ENCODE data around the gene PPP2R2C.

- TF ChIP-seq EP300 (IDR thresholded peaks at IDR 0.05) (no peak), POLR2A (IDR thresholded peaks at IDR 0.05) (no peak)
- TF ChIP-seq, protein P1, sequence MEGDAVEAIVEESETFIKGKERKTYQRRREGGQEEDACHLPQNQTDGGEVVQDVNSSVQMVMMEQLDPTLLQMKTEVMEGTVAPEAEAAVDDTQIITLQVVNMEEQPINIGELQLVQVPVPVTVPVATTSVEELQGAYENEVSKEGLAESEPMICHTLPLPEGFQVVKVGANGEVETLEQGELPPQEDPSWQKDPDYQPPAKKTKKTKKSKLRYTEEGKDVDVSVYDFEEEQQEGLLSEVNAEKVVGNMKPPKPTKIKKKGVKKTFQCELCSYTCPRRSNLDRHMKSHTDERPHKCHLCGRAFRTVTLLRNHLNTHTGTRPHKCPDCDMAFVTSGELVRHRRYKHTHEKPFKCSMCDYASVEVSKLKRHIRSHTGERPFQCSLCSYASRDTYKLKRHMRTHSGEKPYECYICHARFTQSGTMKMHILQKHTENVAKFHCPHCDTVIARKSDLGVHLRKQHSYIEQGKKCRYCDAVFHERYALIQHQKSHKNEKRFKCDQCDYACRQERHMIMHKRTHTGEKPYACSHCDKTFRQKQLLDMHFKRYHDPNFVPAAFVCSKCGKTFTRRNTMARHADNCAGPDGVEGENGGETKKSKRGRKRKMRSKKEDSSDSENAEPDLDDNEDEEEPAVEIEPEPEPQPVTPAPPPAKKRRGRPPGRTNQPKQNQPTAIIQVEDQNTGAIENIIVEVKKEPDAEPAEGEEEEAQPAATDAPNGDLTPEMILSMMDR (IDR thresholded peaks at IDR 0.05), result no peak
These were observed 124.8 kb downstream of the PPP2R2C start for GRCh38 chr4:6347511-6348045.
